ENCODE measurements around the gene PDZRN4.

PDZRN4 gene

DNA sequence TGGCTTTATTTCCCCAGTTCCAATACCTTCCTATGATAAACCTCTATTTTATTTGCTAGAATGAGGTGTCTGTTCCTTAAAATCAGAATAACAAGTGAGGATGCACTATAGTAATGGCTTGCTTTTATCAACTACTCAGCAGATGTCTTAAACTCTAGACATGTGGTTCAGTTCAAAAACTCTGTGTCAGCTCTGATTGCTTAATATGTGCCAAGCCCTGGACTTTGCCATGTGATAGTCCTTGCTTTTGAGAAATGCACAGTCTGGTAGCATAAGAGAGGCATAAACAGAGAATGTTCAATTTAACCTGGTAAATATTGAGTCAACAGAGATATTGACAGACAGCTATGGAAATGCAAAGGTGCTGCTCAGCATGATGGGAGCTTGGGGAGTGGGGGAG lies 254.8 kb downstream of the PDZRN4 start:
- TF ChIP-seq REST (IDR thresholded peaks at IDR 0.05; ENCODE audit: insufficient read depth in 1 of 2, low read depth in 2 of 2, low read length in 2 of 2) = no peak

DNA sequence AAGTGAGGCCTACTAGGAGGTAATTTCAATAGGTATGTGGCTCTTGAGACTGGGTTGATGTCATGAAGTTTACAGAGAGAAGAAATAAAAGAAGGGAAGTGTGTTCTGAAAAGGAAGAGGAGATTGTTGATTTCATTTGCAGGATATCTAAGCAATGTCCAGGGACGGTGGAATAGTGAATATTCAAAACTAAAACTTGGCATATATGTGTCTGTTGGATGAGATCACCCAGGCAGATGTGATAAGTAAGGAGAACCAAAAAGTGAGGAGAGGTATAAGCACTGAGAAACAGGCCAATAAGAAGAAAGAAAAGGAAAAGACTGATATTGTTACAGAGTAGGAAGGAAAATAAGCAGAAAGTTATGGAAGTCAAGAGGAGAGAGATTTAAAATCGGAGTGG lies 255.6 kb downstream of the PDZRN4 start:
- TF ChIP-seq FOXP2 (optimal IDR thresholded peaks at IDR 0.05; ENCODE audit: borderline replicate concordance, extremely low read depth, extremely low read length, insufficient read depth) = no peak
- TF ChIP-seq SIN3A (IDR thresholded peaks at IDR 0.05; ENCODE audit: borderline replicate concordance, insufficient read depth, low read length) = no peak
- no peak for TF ChIP-seq TAF1 (IDR thresholded peaks at IDR 0.05; ENCODE audit: borderline replicate concordance, insufficient read depth, low read length)
- TF ChIP-seq REST (IDR thresholded peaks at IDR 0.05; ENCODE audit: insufficient read depth in 1 of 2, low read depth in 2 of 2, low read length in 2 of 2) = no peak
- TF ChIP-seq POLR2AphosphoS5 (IDR thresholded peaks at IDR 0.05; ENCODE audit: low read depth, low read length) = no peak

- TF ChIP-seq SIN3A (IDR thresholded peaks at IDR 0.05; ENCODE audit: borderline replicate concordance, insufficient read depth, low read length) (no peak), FOXP2 (optimal IDR thresholded peaks at IDR 0.05; ENCODE audit: borderline replicate concordance, extremely low read depth, extremely low read length, insufficient read depth) (no peak), POLR2AphosphoS5 (IDR thresholded peaks at IDR 0.05; ENCODE audit: low read depth, low read length) (no peak), TAF1 (IDR thresholded peaks at IDR 0.05; ENCODE audit: borderline replicate concordance, insufficient read depth, low read length) (no peak), REST (IDR thresholded peaks at IDR 0.05; ENCODE audit: insufficient read depth in 1 of 2, low read depth in 2 of 2, low read length in 2 of 2) (no peak)
Measured at GRCh38 chr12:41452838-41453407, 264.8 kb downstream of the PDZRN4 start.

GRCh38 chr12:41453409-41453808 lies 265.3 kb downstream of the PDZRN4 start:
- TF ChIP-seq SIN3A (IDR thresholded peaks at IDR 0.05; ENCODE audit: borderline replicate concordance, insufficient read depth, low read length) (no peak), POLR2AphosphoS5 (IDR thresholded peaks at IDR 0.05; ENCODE audit: low read depth, low read length) (no peak), REST (IDR thresholded peaks at IDR 0.05; ENCODE audit: insufficient read depth in 1 of 2, low read depth in 2 of 2, low read length in 2 of 2) (no peak), FOXP2 (optimal IDR thresholded peaks at IDR 0.05; ENCODE audit: borderline replicate concordance, extremely low read depth, extremely low read length, insufficient read depth) (no peak), TAF1 (IDR thresholded peaks at IDR 0.05; ENCODE audit: borderline replicate concordance, insufficient read depth, low read length) (no peak)

Measured in PFSK-1 (cell line).